ENCODE data around the gene RAP2A.

RAP2A gene

DNA sequence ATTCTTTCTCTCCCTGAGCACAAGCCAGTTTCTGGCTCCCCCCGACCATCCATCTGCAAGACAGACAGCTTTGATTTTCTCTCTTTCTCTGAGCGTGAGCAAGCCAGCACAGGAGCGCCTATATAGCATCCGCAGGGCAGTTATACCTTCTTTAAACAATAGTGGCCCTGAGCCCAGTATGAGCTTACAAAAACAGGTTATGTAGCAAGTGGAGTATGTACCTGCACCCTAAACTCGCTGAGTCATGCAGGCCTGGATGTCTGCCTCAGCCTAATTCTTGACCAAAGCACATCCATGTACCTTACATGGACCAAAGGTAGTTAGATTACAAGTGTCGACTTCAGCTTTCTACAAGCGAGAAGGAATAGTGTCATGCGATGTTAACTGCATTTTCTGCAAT lies 61.7 kb downstream of the RAP2A start:
- Histone ChIP-seq H3K4me1 (ENCODE audit: control insufficient read depth in 1 of 2, insufficient read depth in 1 of 2, low read depth in 1 of 2, low read length in 1 of 2) (no peaks in the 10 kb centered on the region), H3K36me3 (no peaks in the 10 kb centered on the region), H3K27me3 (no peaks in the 10 kb centered on the region), H3K9me3 (no peaks in the 10 kb centered on the region), H3K27ac (no peak overlapping the region), H3K4me3 (ENCODE audit: low read depth in 1 of 2, low read length in 1 of 2) (no peak overlapping the region)
- TF ChIP-seq, protein P1, sequence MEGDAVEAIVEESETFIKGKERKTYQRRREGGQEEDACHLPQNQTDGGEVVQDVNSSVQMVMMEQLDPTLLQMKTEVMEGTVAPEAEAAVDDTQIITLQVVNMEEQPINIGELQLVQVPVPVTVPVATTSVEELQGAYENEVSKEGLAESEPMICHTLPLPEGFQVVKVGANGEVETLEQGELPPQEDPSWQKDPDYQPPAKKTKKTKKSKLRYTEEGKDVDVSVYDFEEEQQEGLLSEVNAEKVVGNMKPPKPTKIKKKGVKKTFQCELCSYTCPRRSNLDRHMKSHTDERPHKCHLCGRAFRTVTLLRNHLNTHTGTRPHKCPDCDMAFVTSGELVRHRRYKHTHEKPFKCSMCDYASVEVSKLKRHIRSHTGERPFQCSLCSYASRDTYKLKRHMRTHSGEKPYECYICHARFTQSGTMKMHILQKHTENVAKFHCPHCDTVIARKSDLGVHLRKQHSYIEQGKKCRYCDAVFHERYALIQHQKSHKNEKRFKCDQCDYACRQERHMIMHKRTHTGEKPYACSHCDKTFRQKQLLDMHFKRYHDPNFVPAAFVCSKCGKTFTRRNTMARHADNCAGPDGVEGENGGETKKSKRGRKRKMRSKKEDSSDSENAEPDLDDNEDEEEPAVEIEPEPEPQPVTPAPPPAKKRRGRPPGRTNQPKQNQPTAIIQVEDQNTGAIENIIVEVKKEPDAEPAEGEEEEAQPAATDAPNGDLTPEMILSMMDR (IDR thresholded peaks at IDR 0.05): no peak

DNA sequence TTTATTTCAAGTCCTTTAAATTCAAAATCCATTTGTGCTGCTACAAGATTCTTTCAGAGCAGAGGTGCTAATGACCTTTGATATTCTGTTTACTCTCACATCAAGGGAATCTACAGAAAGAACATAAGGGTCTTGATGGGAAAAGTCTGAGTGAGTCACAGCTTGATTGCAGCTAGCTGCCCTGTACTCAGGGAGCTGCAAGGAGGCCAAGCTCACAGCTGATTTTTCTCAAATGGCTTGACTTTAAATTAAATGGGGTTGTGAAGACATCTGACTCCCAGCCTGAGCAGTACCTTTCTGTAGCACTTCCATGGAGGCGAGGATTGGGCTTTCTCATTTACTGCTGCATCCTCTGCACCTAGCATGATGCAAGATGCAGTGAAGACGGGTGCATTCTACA lies 62.5 kb downstream of the RAP2A start:
- Histone ChIP-seq H3K9me3 (no peaks in the 10 kb centered on the region), H3K4me3 (ENCODE audit: low read depth in 1 of 2, low read length in 1 of 2) (no peak overlapping the region), H3K4me1 (ENCODE audit: control insufficient read depth in 1 of 2, insufficient read depth in 1 of 2, low read depth in 1 of 2, low read length in 1 of 2) (no peaks in the 10 kb centered on the region), H3K27ac (no peak overlapping the region), H3K27me3 (no peaks in the 10 kb centered on the region), H3K36me3 (no peaks in the 10 kb centered on the region)
- TF ChIP-seq, protein P1 (IDR thresholded peaks at IDR 0.05): no peak

DNA sequence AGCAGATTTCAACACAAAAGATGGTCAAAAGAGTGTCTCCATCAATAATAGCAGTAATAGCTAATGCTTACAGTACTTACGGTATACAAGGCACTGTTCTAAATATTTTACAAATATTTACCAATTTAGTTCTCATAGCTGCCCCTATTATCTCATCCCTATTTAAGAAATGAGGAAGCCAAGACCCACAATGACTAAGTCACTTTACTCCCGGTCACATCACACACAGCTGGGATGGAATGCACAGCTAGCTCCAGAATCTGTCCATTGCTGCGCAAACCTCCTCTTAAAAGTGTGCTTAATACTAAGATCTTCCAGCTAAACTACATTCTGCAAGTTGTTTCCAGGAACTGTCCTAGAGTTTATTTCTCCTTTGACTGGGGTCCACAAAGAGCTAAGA lies 63.4 kb downstream of the RAP2A start:
- TF ChIP-seq, protein P1 (IDR thresholded peaks at IDR 0.05): no peak
- Histone ChIP-seq H3K27ac (no peak overlapping the region), H3K36me3 (no peaks in the 10 kb centered on the region), H3K9me3 (no peaks in the 10 kb centered on the region), H3K4me3 (ENCODE audit: low read depth in 1 of 2, low read length in 1 of 2) (no peak overlapping the region), H3K4me1 (ENCODE audit: control insufficient read depth in 1 of 2, insufficient read depth in 1 of 2, low read depth in 1 of 2, low read length in 1 of 2) (no peaks in the 10 kb centered on the region), H3K27me3 (no peaks in the 10 kb centered on the region)

DNA sequence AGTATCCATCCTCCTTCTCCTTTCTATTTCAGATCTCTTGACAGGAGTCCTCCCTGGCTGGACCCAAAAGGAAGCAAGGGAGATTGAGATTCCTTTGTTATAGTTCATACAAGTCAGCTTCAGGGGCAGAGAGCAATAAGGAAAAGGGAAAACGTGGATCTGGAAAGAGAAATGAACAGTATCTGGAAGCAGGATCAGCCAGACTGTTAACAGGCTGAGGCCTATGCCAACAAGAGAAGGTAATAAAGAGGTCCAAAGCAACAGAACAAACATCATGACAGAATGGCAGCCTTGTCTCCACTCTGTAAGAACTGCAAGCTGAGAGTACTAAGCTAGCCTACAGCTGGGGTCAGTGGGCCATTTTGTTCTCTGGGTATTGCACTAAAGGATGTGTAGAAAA lies 64.5 kb downstream of the RAP2A start:
- Histone ChIP-seq H3K4me1 (ENCODE audit: control insufficient read depth in 1 of 2, insufficient read depth in 1 of 2, low read depth in 1 of 2, low read length in 1 of 2) (no peaks in the 10 kb centered on the region), H3K27ac (no peak overlapping the region), H3K27me3 (no peaks in the 10 kb centered on the region), H3K36me3 (no peaks in the 10 kb centered on the region), H3K9me3 (no peaks in the 10 kb centered on the region), H3K4me3 (ENCODE audit: low read depth in 1 of 2, low read length in 1 of 2) (no peak overlapping the region)
- TF ChIP-seq, protein P1 (IDR thresholded peaks at IDR 0.05): no peak

DNA sequence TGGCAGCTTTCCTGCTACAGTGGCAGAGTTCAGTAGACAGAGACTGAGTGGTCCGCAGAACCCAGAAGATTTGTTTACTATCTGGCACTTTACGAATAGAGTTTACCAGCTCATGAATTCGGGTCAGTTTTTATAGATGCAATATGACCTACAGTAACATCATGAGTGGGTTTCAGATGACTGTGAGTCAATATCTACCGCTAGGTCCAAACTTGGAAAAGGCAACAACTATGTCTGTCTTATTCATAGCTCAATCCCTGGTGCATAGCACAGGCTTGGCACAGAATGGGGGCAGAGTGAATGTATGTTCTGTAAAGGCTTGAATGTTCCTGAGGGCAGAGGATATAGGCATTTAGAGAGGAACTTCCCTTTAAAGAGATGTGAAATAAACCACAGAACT lies 65.2 kb downstream of the RAP2A start:
- TF ChIP-seq, protein P1 (IDR thresholded peaks at IDR 0.05): no peak
- H3K4me1 ChIP-seq (ENCODE audit: control insufficient read depth in 1 of 2, insufficient read depth in 1 of 2, low read depth in 1 of 2, low read length in 1 of 2): no peaks in the 10 kb centered on the region
- H3K4me3 ChIP-seq (ENCODE audit: low read depth in 1 of 2, low read length in 1 of 2): no peak overlapping the region
- H3K27me3 ChIP-seq: no peaks in the 10 kb centered on the region
- no peaks in the 10 kb centered on the region for H3K36me3 ChIP-seq
- H3K9me3 ChIP-seq: no peaks in the 10 kb centered on the region
- no peak overlapping the region for H3K27ac ChIP-seq

DNA sequence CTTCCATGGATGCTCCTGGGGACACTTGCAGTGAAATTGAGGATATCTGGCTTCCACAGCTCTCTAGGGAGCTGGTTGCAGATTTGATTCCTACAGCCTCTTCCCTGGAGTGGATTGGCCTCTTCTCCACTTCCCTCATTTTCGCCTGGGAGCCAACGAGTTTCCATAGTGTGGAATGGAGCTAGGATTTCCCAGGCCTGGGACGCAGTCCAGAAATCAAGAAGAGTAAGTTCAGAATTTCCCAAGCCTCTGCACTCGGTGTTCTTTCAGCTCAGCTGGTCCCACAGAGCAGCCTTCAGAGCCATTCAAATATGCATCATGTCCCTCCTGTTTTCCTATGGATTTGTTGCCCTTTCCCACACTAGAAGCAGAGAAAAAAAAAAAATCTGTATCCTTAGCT lies 68.2 kb downstream of the RAP2A start:
- H3K36me3 ChIP-seq: no peaks in the 10 kb centered on the region
- H3K9me3 ChIP-seq: no peaks in the 10 kb centered on the region
- TF ChIP-seq, protein P1 (IDR thresholded peaks at IDR 0.05): no peak
- H3K27me3 ChIP-seq: no peaks in the 10 kb centered on the region
- H3K4me1 ChIP-seq (ENCODE audit: control insufficient read depth in 1 of 2, insufficient read depth in 1 of 2, low read depth in 1 of 2, low read length in 1 of 2): no peaks in the 10 kb centered on the region
- H3K4me3 ChIP-seq (ENCODE audit: low read depth in 1 of 2, low read length in 1 of 2): no peak overlapping the region
- H3K27ac ChIP-seq: no peak overlapping the region

Data from neutrophil (primary cell).